GM18517 (cell line): ENCODE data around the gene TRIM49.
"Not testable (repeated sequence)": the region's sequence is repeated elsewhere in the genome, so short reads cannot be mapped to it uniquely, and the experiment has no call there.

Experiments used
- ATAC-seq: cut with Tn5 transposase; IDR thresholded peaks from one replicate; pipeline ENCODE4 v1.9.1; 2021; ENCODE audit warnings: mild to moderate bottlenecking, moderate library complexity; ENCODE audit not compliant: unreplicated experiment

Gene TRIM49, protein sequence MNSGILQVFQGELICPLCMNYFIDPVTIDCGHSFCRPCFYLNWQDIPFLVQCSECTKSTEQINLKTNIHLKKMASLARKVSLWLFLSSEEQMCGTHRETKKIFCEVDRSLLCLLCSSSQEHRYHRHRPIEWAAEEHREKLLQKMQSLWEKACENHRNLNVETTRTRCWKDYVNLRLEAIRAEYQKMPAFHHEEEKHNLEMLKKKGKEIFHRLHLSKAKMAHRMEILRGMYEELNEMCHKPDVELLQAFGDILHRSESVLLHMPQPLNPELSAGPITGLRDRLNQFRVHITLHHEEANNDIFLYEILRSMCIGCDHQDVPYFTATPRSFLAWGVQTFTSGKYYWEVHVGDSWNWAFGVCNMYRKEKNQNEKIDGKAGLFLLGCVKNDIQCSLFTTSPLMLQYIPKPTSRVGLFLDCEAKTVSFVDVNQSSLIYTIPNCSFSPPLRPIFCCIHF

DNA sequence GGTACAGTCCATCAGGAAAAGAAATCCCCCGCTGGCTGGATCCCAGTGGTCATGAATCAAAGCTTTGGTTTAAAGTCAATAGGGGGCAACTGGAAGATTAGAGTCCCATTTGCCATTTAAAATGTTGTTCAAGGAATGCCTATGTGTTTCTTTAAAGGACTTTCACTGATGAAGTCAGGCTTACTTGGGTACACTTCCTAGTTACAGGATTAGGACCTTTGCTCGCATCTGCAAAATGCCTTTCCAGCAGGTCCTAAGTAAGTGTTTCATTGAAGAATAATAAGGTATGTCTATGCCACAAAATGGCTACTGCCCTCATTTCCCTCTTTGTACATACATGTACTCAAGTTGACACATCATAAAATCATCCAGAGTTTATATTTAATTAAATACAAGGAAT lies at the start of gene TRIM49:
Gene TRIM49, minus strand, starts transcription at position 101 of the 400 bp plus-strand sequence. CDS start 4,106 bp downstream, outside the sequence.
- not testable (repeated sequence) for ATAC-seq

DNA sequence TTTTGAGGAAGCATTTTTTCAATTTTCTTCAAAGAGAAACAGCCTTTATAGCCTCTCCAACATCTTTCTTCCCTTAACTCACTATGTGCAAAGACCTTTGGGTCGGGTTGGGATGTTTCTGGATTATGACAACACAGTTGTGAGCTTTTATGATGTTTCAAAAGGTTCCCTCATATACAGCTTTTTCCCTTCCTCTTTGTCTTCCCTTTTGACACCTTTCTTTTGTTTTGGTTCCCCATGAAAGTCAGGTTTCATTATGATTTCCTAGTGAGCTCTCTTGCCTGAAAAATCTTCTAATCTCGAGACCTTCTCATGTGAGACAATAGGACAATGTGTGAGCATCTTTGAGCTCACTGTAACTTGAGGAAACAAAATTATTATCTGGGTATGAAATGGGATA lies 18.3 kb upstream of the TRIM49 start:
- not testable (repeated sequence) for ATAC-seq

DNA sequence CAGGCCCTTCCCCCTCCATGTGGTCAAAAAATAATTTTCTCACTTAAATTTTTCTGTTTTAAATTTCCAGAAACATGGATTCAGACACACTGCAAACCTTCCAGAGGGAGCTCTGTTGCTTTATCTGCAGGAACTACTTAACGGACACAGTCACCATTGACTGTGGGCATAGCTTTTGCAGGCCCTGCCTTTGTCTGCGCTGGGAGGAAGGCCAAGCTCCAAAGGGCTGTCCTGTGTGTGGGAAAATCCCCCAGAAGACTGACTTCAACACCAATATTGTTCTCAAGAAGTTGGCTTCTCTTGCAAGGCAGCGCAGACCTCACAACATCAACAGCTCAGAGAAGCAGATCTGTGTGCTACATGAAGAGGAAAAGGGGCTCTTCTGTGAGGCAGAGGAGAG lies 11.6 kb upstream of the TRIM49 start:
- not testable (repeated sequence) for ATAC-seq

DNA sequence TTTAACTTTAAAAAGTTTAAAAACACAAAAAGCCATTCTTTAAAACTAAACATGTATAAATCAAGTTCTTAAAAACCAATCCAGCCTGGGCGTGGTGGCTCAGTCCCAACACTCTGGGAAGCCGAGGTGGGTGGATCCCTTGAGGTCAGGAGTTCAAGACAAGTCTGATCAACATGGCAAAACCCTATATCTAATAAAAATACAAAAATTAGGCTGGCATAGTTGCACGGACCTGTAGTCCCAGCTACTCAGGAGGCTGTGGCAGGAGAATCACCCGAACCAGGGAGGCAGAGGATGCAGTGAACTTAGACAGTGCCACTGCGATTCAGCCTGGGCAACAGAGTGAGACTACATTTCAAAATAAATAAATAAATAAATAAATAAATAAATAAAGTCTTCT lies 5.2 kb upstream of the TRIM49 start:
- ATAC-seq: not testable (repeated sequence)

DNA sequence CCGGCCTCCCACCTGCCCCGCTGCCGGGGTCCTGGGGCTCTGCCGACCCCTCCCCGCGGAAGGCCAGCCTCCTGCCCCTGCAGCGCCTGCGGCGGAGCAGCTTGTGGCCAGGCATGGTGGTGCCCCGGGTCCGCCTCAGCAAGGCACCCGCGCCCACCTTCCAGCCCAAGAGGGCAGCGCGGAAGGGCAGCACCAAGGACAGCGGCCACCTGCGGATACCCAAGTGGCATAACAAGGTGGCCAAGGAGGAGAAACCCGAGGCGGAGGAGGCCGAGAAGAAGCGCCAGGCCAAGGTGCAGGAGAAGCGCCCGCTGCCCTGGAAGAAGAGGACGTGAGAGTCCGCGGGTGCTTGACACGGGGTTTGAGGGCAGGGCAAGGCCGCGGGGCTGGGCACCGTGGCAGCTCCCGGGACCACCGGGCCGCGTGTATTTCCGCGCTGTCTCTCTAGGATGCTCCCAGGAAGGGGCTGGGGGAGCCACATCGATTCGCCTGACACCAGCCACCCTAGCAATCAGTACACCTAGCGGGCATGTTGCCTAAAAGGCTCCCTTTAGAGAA lies 20.8 kb downstream of the TRIM49 start:
- not testable (repeated sequence) for ATAC-seq

DNA sequence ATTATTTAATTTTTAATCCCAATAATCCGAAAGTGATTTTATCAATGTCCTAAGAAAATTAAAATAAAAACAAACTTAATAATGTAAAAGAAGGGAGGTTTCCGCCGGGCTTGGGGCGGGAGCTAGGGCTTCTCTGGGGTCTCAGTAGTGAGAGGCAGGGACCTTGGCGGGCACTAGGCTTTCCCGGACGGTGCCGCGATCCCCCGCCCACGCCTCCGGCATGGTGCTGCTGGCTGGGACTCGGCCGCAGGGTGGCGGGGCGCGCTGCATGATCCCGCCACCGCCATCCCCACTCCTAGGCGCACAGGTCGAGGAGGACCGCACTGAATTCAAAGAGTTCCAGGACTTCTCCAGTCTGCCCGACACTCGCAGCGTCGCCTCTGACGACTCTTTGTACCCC lies 22.6 kb downstream of the TRIM49 start:
- not testable (repeated sequence) for ATAC-seq

DNA sequence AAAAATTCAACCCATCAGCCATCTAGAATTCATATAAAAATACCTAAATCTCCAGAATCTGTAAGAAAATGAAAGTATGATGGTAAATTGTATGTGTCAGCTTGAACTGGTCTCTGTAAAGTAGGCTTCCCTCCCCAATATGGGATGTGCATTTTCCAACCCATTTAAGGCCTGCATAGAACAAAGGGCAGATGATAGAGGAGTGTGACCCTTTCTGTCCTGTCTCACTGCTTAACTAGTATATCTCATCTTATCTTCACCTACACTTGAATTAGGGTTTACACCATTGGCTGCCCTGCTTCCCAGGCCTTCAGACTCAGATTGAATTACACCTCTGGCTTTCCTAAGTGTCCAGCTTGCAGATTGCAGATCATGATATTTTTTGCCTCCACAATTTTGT lies 57.6 kb downstream of the TRIM49 start:
- ATAC-seq: not testable (repeated sequence)
